GM19193 (cell line): ENCODE results near the gene EYA4.

Experiments used
- POLR2A ChIP-seq: IDR thresholded peaks from 4 replicates; pipeline ENCODE4 v1.6.1; 2011; ENCODE audit not compliant: insufficient read depth, insufficient read length; ENCODE audit errors: extremely low read depth

The EYA4 gene

GRCh38 chr6:133424359-133424758 is 183.2 kb downstream of the EYA4 start:
- TF ChIP-seq POLR2A: no peak

GRCh38 chr6:133426038-133426437 is 184.9 kb downstream of the EYA4 start:
- TF ChIP-seq POLR2A: no peak

- no peak for TF ChIP-seq POLR2A
These were observed 187.1 kb downstream of the EYA4 start for GRCh38 chr6:133428295-133428694.

- TF ChIP-seq POLR2A: no peak
These were observed 189.4 kb downstream of the EYA4 start for GRCh38 chr6:133430530-133430929.

- TF ChIP-seq POLR2A: no peak
These were observed 189.9 kb downstream of the EYA4 start for GRCh38 chr6:133431031-133431430.

GRCh38 chr6:133432021-133432989 is 191.1 kb downstream of the EYA4 start:
- TF ChIP-seq POLR2A: no peak

GRCh38 chr6:133435065-133435728 is 194.0 kb downstream of the EYA4 start:
- no peak for TF ChIP-seq POLR2A

GRCh38 chr6:133436652-133437051 is 195.5 kb downstream of the EYA4 start:
- no peak for TF ChIP-seq POLR2A

GRCh38 chr6:133441491-133441890 is 200.3 kb downstream of the EYA4 start:
- no peak for TF ChIP-seq POLR2A

- no peak for TF ChIP-seq POLR2A
These were observed 205.6 kb downstream of the EYA4 start for GRCh38 chr6:133446789-133447188.

GRCh38 chr6:133447924-133448323 is 206.8 kb downstream of the EYA4 start:
- no peak for TF ChIP-seq POLR2A

GRCh38 chr6:133456439-133456838 is 215.3 kb downstream of the EYA4 start:
- no peak for TF ChIP-seq POLR2A

- TF ChIP-seq POLR2A: no peak
These were observed 215.8 kb downstream of the EYA4 start for GRCh38 chr6:133456944-133457343.

- TF ChIP-seq POLR2A: no peak
These were observed 218.9 kb downstream of the EYA4 start for GRCh38 chr6:133460101-133460500.

- TF ChIP-seq POLR2A: no peak
These were observed 222.6 kb downstream of the EYA4 start for GRCh38 chr6:133463790-133464189.

GRCh38 chr6:133466680-133467079 is 225.5 kb downstream of the EYA4 start:
- TF ChIP-seq POLR2A: no peak
